Nephron progenitor cell (in vitro differentiated cells): ENCODE data around the gene PLA2G4D.

Source experiments
- DNase-seq: peaks from one replicate; pipeline ENCODE4 v3.0.0; 2021
- H3K27ac Mint-ChIP-seq: 2 replicates; pipeline ENCODE4 v1.8.0; 2021; ENCODE audit warnings: mild to moderate bottlenecking, moderate library complexity, mixed read lengths
- H3K27me3 Mint-ChIP-seq: 2 replicates; pipeline ENCODE4 v1.8.0; 2021; ENCODE audit warnings: mild to moderate bottlenecking, low read depth, mixed read lengths; ENCODE audit not compliant: poor library complexity
- H3K36me3 Mint-ChIP-seq: 2 replicates; pipeline ENCODE4 v1.8.0; 2021; ENCODE audit warnings: low read depth, mixed read lengths
- H3K4me1 Mint-ChIP-seq: 2 replicates; pipeline ENCODE4 v1.8.0; 2021; ENCODE audit warnings: mixed read lengths
- H3K4me3 Mint-ChIP-seq: 2 replicates; pipeline ENCODE4 v1.8.0; 2021; ENCODE audit warnings: mild to moderate bottlenecking, moderate library complexity, mixed read lengths
- H3K9me3 Mint-ChIP-seq: 2 replicates; pipeline ENCODE4 v1.8.0; 2021; ENCODE audit warnings: mild to moderate bottlenecking, moderate library complexity, mixed read lengths
- CTCF ChIP-seq: fragments of 200-600 bp; sonication (generic); IDR thresholded peaks from 2 replicates; pipeline ENCODE4 v1.5.0; 2021; ENCODE audit warnings: antibody characterized with exemption

Gene PLA2G4D

GRCh38 chr15:42031198-42031915 is 63.0 kb downstream of the PLA2G4D start:
- DNase-seq: no peak
- Mint-ChIP-seq H3K36me3 (no peaks in the 10 kb centered on the region), H3K9me3 (peaks cover 9% of the 10 kb centered on the region), H3K27ac (no peak overlapping the region), H3K27me3 (peaks cover 38% of the 10 kb centered on the region), H3K4me3 (no peak overlapping the region), H3K4me1 (no peaks in the 10 kb centered on the region)
- no peak for TF ChIP-seq CTCF

GRCh38 chr15:42027521-42027920 is 66.8 kb downstream of the PLA2G4D start:
- Mint-ChIP-seq H3K27ac (no peak overlapping the region), H3K4me1 (no peaks in the 10 kb centered on the region), H3K9me3 (peaks cover 44% of the 10 kb centered on the region), H3K4me3 (no peak overlapping the region), H3K36me3 (no peaks in the 10 kb centered on the region), H3K27me3 (peaks cover 40% of the 10 kb centered on the region)
- DNase-seq: no peak
- no peak for TF ChIP-seq CTCF

- H3K36me3 Mint-ChIP-seq: no peaks in the 10 kb centered on the region
- H3K9me3 Mint-ChIP-seq: peaks cover 63% of the 10 kb centered on the region
- H3K4me3 Mint-ChIP-seq: no peak overlapping the region
Measured at GRCh38 chr15:42024303-42024702, 70.1 kb downstream of the PLA2G4D start.

GRCh38 chr15:42021593-42021992 is 72.8 kb downstream of the PLA2G4D start:
- no peaks in the 10 kb centered on the region for H3K36me3 Mint-ChIP-seq
- H3K27ac Mint-ChIP-seq: no peak overlapping the region
- H3K4me1 Mint-ChIP-seq: peaks cover 10% of the 10 kb centered on the region
- no peak for DNase-seq
- no peak for TF ChIP-seq CTCF
- H3K27me3 Mint-ChIP-seq: peaks cover 20% of the 10 kb centered on the region
- H3K4me3 Mint-ChIP-seq: no peak overlapping the region
- peaks cover 59% of the 10 kb centered on the region for H3K9me3 Mint-ChIP-seq

More at GRCh38 chr15:42024303-42024702, 70.1 kb downstream of the PLA2G4D start:
- TF ChIP-seq CTCF: no peak
- Mint-ChIP-seq H3K27me3 (peaks cover 26% of the 10 kb centered on the region), H3K27ac (no peak overlapping the region), H3K4me1 (no peaks in the 10 kb centered on the region)
- no peak for DNase-seq

- no peak within 1 kb of the TSS for H3K27ac Mint-ChIP-seq
- peaks cover 15% of the 10 kb centered on the region for H3K27me3 Mint-ChIP-seq
- TF ChIP-seq CTCF: no peak
- H3K36me3 Mint-ChIP-seq: no peaks in the 10 kb centered on the region
- no peak for DNase-seq
- peaks cover 10% of the 10 kb centered on the region for H3K4me1 Mint-ChIP-seq
- peaks cover 53% of the 10 kb centered on the region for H3K9me3 Mint-ChIP-seq
- no peak within 1 kb of the TSS for H3K4me3 Mint-ChIP-seq
Measured at GRCh38 chr15:42020713-42021273, 73.6 kb downstream of the PLA2G4D start, which contains the start of gene PLA2G4E. Gene PLA2G4E (minus strand): TSS chr15:42021042. CDS start chr15:42021030, 12 bp downstream.
